Gastrocnemius medialis (tissue), 4 donors: Measurements from ENCODE around the gene FAM163B.

ENCODE experiments used
- CTCF ChIP-seq, 5 experiments: fragments of 450-650 bp in 3 of 5; fragments of 200-600 bp in 2 of 5; sonication (generic) in 2 of 5; IDR thresholded peaks in 4 of 5; conservative IDR thresholded peaks in 1 of 5; 1 replicate in 4 of 5; 2 replicates in 1 of 5; pipeline ENCODE4 v1.5.1; 2016 to 2019; ENCODE audit warnings: antibody characterized with exemption in 5 of 5, mild to moderate bottlenecking in 3 of 5, moderate library complexity in 3 of 5
- POLR2A ChIP-seq, 2 donors: fragments of 450-650 bp; IDR thresholded peaks; one replicate each; pipeline ENCODE4 v1.6.1; 2017; ENCODE audit warnings: antibody characterized with exemption in 2 of 2, mild to moderate bottlenecking in 2 of 2, moderate library complexity in 2 of 2

- TF ChIP-seq CTCF (IDR thresholded peaks at IDR 0.05 in 4 of 5, conservative IDR thresholded peaks at IDR 0.05 in 1 of 5), result no peak
- no peak for TF ChIP-seq POLR2A (IDR thresholded peaks at IDR 0.05)
Measured at GRCh38 chr9:133605446-133605845, 3.7 kb downstream of the FAM163B start.
